Smooth muscle cell (in vitro differentiated cells): ENCODE results near the gene CIAO2B. TPM values are rescaled to one million over a fixed set of nuclear protein-coding genes. Genes with fewer than 3 reads are reported as not detected.
A peak's percentile ranks its signal among the peaks of the same experiment; 100 is the strongest.

Source experiments
- DNase-seq: peaks from one replicate; lab custom pipeline; 2025; ENCODE audit not compliant: unreplicated experiment; lab: John Stamatoyannopoulos, UW
- H2AFZ ChIP-seq: fragments of 200-600 bp; sonication (generic); 2 replicates; pipeline ENCODE4 v1.6.0; 2016; ENCODE audit warnings: antibody characterized with exemption, low read depth, mild to moderate bottlenecking
- H3F3A ChIP-seq: fragments of 200-600 bp; sonication (generic); 2 replicates; pipeline ENCODE4 v1.6.0; 2017; ENCODE audit warnings: antibody characterized with exemption, low read depth
- H3K27ac ChIP-seq: fragments of 200-600 bp; sonication (generic); 2 replicates; pipeline ENCODE4 v1.5.1; 2016; ENCODE audit warnings: low read depth, mild to moderate bottlenecking
- H3K27me3 ChIP-seq: fragments of 200-600 bp; sonication (generic); 2 replicates; pipeline ENCODE4 v1.6.1; 2016; ENCODE audit warnings: low read depth, mild to moderate bottlenecking
- H3K36me3 ChIP-seq: fragments of 200-600 bp; sonication (generic); 2 replicates; pipeline ENCODE4 v1.5.1; 2016; ENCODE audit warnings: low read depth
- H3K4me1 ChIP-seq: fragments of 200-600 bp; sonication (generic); 2 replicates; pipeline ENCODE4 v1.5.1; 2016; ENCODE audit warnings: low read depth
- H3K4me2 ChIP-seq: fragments of 200-600 bp; sonication (generic); 2 replicates; pipeline ENCODE4 v1.6.0; 2016; ENCODE audit warnings: mild to moderate bottlenecking
- H3K4me3 ChIP-seq: fragments of 200-600 bp; sonication (generic); 2 replicates; pipeline ENCODE4 v1.5.1; 2016; ENCODE audit warnings: mild to moderate bottlenecking
- H3K79me2 ChIP-seq: fragments of 200-600 bp; sonication (generic); 2 replicates; pipeline ENCODE4 v1.6.0; 2016; ENCODE audit warnings: low read depth, mild to moderate bottlenecking
- H3K9ac ChIP-seq: fragments of 200-600 bp; sonication (generic); 2 replicates; pipeline ENCODE4 v1.6.0; 2016; ENCODE audit warnings: low read depth
- H3K9me3 ChIP-seq: fragments of 200-600 bp; sonication (generic); replicated peaks from 2 replicates; pipeline ENCODE4 v1.5.1; 2016; ENCODE audit warnings: low read depth
- H4K20me1 ChIP-seq: fragments of 200-600 bp; sonication (generic); 2 replicates; pipeline ENCODE4 v1.6.0; 2016; ENCODE audit warnings: low read depth
- WGBS: methylation state at CpG from one replicate; pipeline ENCODE4 v1.1.7; 2016; ENCODE audit warnings: low lambda C conversion rate; 5-methylcytosine and 5-hydroxymethylcytosine counted together
- polyA plus RNA-seq: library from polyadenylated mRNA; unstranded; fragments of >200 nt; fragmentation: Nextera tagmentation; extraction: Ambion mirVana; gene quantifications from 2 replicates; pipeline ENCODE4 v1.2.1, GENCODE V29; 2016
- total RNA-seq: library from RNA; depleted of rRNA; stranded (reverse); fragments of >200 nt; gene quantifications from 2 replicates; pipeline ENCODE4 v1.2.3, GENCODE V29; 2014
- TF ChIP-seq, protein P1 (sequence below): fragments of 200-600 bp; sonication (generic); IDR thresholded peaks from 2 replicates; pipeline ENCODE4 v1.5.1; 2017; ENCODE audit warnings: borderline replicate concordance, mild to moderate bottlenecking, antibody characterized with exemption; ENCODE audit not compliant: insufficient read depth, poor library complexity, severe bottlenecking

Gene CIAO2B
- total and polyA plus RNA-seq, 2 experiments from 2014 or later, result 141 to 173 TPM

DNA sequence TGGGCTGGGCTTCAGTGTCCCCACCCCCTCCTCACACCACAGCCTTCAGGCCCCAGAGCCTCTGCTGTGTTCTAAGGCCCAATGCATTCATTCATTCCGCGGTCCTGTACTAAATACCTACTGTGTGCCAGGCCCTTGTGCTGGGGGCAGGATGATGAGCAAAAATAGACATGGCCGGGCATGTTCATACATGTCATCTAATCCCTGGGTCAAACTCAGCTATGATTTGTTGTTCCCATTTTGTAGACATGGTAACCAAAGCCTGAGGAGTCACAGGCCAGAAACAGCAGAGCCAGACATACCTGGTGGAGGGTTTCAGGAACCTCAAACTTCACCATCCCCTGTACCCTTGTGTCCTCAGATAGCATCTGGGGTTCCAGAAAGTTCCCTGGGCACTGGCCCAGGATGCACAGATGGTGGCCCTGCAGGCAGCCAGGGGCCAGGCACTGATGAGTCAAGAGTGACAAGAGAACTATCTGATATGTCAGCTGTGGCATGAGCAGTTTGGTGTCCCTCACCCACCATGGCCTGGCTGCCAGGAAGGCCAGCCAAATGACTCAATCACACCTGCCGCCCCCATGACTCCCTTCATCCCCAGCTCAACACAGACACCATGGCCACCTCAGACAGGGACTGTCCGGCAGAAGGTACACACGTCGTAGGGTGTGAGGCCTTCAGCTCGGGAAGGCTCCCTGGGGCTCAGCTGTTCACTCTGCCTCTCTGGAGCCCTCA lies 6.1 kb downstream of the CIAO2B start:
- Histone ChIP-seq H3K4me3 (no peak overlapping the region), H3K36me3 (no peaks in the 10 kb centered on the region), H2AFZ (no peak overlapping the region), H4K20me1 (no peaks in the 10 kb centered on the region), H3F3A (peaks cover 4% of the 10 kb centered on the region), H3K79me2 (peaks cover under 1% of the 10 kb centered on the region), H3K4me2 (peak overlapping the region; percentile 57), H3K27ac (peak overlapping the region; percentile 86), H3K4me1 (peaks cover 6% of the 10 kb centered on the region), H3K9me3 (no peaks in the 10 kb centered on the region), H3K27me3 (peaks cover 19% of the 10 kb centered on the region), H3K9ac (peak overlapping the region; percentile 69)
- TF ChIP-seq, protein P1, sequence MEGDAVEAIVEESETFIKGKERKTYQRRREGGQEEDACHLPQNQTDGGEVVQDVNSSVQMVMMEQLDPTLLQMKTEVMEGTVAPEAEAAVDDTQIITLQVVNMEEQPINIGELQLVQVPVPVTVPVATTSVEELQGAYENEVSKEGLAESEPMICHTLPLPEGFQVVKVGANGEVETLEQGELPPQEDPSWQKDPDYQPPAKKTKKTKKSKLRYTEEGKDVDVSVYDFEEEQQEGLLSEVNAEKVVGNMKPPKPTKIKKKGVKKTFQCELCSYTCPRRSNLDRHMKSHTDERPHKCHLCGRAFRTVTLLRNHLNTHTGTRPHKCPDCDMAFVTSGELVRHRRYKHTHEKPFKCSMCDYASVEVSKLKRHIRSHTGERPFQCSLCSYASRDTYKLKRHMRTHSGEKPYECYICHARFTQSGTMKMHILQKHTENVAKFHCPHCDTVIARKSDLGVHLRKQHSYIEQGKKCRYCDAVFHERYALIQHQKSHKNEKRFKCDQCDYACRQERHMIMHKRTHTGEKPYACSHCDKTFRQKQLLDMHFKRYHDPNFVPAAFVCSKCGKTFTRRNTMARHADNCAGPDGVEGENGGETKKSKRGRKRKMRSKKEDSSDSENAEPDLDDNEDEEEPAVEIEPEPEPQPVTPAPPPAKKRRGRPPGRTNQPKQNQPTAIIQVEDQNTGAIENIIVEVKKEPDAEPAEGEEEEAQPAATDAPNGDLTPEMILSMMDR, result no peak
- DNase-seq, result no peak
- WGBS, result 82% methylated on average over 8 of the region's 8 CpGs

DNA sequence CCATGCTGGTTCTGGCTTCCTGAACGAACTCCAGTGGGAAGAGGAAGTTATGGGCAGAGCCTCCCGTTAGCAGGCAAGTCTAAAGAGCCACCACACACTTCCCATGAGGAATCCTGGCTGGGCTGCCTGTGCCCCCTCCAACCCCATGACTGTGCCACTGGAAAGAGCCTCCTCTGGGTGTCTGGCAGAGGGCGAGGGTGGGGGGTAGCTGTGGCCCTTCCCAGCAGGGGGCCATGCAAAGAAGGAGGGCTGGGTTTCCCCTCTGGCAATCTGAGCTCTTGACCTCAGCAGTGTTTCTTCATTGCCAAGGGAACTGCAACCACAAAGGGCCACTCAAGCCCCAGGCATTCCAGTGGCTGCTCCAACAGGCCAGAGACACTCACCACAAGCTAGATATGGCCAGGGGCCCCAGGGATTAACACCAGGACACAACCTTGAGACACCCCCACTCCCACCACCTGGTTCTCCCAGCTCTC lies 7.2 kb downstream of the CIAO2B start:
- Histone ChIP-seq H3K27me3 (peaks cover 19% of the 10 kb centered on the region), H3K36me3 (no peaks in the 10 kb centered on the region), H3K4me1 (peaks cover 6% of the 10 kb centered on the region), H4K20me1 (no peaks in the 10 kb centered on the region), H3K9me3 (no peaks in the 10 kb centered on the region), H3K27ac (peak overlapping the region; percentile 86), H3K79me2 (no peaks in the 10 kb centered on the region), H2AFZ (no peak overlapping the region), H3K4me3 (no peak overlapping the region), H3F3A (peaks cover 4% of the 10 kb centered on the region), H3K9ac (peak overlapping the region; percentile 82), H3K4me2 (peak overlapping the region; percentile 57)
- DNase-seq, result peak; percentile 50
- 27% methylated on average over 3 of the region's 3 CpGs for WGBS
- TF ChIP-seq, protein P1, result no peak

DNA sequence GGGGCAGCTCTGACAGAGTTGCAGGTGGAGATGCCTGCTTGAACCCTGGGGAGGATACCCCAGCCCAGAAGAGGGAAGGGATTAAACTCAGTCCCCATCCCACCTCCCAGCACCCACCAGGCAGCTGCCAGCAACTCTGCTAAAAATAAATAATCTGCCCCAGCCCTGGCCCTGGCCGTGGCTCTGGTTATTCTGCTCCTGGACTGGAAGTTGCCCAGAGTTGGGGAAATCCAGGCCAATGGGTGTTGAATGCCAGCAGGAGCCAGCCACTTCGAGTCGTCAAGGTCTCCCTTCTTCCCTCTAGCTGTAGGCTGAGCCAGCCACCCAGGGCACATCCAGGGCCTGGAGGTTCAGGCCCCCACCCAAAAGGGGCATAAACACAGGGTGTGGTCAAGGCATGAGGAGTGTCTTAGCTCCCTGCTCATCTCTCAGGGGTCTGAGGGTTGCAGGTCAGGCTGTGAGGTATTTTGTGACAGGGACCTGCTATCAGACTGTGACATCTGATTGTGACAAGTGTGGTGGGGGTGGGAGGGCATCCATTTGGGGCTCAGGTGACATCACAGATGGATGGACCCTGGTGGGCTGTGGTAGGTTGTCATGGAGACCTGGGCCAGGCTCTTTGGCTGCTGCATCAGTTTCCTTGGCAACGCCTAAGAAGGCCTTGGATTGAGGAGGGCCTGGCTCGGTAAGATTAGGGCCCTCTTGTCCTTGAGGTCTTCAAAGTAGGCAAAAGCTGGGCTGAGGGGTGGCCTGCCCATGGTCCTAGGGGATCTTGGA lies 7.8 kb downstream of the CIAO2B start:
- Histone ChIP-seq H3K27me3 (peaks cover 19% of the 10 kb centered on the region), H4K20me1 (no peaks in the 10 kb centered on the region), H2AFZ (no peak overlapping the region), H3K79me2 (no peaks in the 10 kb centered on the region), H3K27ac (peak overlapping the region; percentile 86), H3K4me3 (no peak overlapping the region), H3K36me3 (no peaks in the 10 kb centered on the region), H3K4me2 (peak overlapping the region; percentile 38), H3K4me1 (peaks cover 6% of the 10 kb centered on the region), H3K9ac (peak overlapping the region; percentile 82), H3F3A (peaks cover 4% of the 10 kb centered on the region), H3K9me3 (no peaks in the 10 kb centered on the region)
- WGBS, result 78% methylated on average over 5 of the region's 5 CpGs
- DNase-seq, result no peak
- TF ChIP-seq, protein P1, result no peak
